HG02840 (cell line): ENCODE measurements around the gene HAUS7.

Experiments
- ATAC-seq: cut with Tn5 transposase; IDR thresholded peaks from one replicate; pipeline ENCODE4 v1.9.1; 2021; ENCODE audit warnings: mild to moderate bottlenecking, moderate library complexity, moderate number of reproducible peaks; ENCODE audit not compliant: unreplicated experiment, low FRiP score

HAUS7 gene

GRCh38 chrX:153443476-153444332, 26.7 kb downstream of the HAUS7 start:
- no peak for ATAC-seq

GRCh38 chrX:153442463-153442862, 27.9 kb downstream of the HAUS7 start:
- no peak for ATAC-seq

DNA sequence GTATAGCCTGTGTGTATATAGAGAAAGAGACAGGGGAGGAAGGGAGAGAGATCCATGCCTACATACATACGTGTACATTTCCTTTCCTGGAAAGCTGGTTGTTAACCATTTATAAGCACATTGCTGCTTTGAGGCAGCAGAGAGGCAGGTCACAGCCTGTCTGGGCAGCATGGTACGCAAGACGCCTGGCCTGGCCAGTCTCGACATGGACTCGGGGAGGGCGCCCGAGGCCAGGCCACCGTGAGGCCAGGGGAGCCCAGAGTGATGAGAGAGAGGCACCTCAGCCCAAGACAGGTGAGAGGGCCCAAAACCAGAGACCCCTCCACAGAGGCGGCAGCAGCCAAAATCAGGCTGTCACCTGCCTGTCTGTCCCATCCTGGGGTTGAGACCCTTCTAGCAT, 28.4 kb downstream of the HAUS7 start:
- no peak for ATAC-seq

DNA sequence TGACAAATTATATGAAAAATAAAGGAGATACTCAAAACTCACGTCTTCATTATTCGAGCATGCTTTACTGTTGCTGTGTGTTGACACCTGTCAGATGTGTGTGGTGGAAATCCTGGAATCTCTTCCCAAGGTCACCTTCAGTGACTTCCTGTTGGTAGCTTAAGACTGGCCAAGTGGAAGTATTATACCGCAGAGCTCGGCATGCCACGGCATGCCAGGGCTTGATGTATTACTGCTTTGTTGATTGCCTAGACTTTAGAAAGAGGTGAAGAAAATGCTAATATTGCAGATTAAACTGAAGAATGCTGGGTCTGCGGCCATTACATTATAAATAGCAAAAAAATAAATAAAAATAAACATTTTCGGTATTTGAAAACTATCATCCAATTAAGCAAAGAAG, 29.1 kb downstream of the HAUS7 start:
- ATAC-seq = no peak

DNA sequence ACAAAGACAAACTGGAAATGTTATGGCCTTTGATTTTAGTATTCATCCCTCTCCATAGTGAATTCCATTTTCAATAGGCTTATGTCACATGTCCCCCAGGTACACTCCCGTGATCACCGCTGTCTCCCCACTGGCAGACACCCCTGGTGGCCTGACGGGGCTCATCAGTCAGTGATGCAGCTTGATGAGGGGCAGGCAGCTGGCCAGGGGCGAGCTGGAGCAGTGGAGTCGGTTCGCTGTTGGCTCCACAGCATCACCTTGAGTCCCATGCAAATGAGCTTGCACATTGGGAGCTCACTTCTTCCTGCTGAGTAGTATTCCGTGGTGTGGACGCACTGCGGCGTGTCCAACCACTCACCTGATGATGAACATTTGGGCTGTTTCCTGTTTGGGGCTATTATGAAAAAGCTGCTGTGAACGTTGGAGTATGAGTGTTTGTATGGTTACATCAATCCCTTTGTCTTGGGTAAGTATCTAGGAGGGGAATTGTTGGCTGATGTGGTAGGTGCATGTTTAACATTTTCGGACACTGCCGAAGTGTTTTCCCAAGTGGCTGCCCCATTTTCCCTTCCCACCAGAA, 29.7 kb downstream of the HAUS7 start:
- ATAC-seq = no peak

DNA sequence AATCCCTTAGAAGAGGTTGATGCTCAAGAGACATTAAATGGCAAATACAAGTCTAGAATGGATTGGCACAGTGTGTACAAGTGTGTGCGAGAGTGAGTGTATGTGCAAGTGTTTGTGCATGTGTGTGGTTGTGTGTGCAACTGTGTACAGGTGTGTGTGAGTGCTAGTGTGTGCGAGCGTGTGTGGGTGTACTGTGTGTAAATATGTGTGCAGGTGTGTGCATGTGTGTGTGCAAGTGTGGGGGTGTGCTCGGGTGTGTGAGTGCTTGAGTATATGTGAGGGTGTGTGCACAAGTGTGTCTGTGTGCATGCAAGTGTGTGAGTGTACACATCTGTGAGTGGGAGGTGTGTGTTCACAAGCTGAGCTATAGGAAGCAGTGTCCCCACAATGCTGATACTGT, 30.4 kb downstream of the HAUS7 start:
- no peak for ATAC-seq

DNA sequence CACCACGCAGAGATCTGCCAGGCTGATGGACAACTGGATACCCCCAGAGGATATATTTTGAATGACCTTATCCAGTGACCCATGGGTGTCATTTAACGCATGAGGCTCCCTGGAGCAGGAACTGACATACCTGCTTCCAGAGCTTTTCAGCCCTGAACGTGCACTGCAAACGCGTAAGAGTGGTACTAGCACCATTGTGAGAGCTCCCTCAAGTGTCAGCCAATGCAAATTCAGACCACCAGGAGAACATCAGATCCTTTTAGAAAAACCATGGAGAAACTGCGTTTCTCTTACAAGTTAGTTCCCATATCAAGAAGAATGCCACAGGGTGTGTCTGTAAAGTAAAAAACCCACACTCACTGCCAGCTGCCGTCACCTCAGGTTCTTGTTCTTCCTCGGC, 31.8 kb downstream of the HAUS7 start:
- no peak for ATAC-seq

- ATAC-seq = no peak
Observed at GRCh38 chrX:153435845-153436244, 34.5 kb downstream of the HAUS7 start.

- ATAC-seq = no peak
Observed at GRCh38 chrX:153434801-153435200, 35.6 kb downstream of the HAUS7 start.

- ATAC-seq = no peak
Observed at GRCh38 chrX:153433781-153434285, 36.5 kb downstream of the HAUS7 start.

DNA sequence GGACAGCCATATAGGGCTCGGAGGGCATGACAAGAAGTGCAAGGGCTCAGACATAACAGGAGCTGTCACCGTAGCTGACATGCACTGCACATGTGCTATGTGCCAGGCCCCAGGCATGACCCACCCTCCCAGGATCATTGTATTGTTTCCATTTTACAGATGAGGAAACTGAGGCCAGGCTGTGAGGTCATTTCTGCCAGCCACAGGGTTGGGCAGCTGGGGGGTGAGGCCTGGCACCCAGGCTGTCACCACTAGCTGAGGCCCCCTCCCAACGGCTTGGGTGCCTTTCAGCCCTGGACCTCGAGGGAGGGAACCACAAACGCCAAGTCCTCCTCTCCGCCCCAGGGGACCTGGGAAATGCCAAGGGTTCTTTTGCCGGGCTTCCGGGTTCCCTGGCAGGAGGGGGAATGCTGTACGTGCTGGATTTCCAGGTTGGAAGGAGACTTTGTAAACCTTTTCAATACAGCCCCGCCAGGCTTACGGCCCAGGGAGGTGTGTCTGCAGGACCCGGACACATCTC, 37.2 kb downstream of the HAUS7 start:
- no peak for ATAC-seq

GRCh38 chrX:153430796-153431195, 39.6 kb downstream of the HAUS7 start:
- ATAC-seq = no peak

DNA sequence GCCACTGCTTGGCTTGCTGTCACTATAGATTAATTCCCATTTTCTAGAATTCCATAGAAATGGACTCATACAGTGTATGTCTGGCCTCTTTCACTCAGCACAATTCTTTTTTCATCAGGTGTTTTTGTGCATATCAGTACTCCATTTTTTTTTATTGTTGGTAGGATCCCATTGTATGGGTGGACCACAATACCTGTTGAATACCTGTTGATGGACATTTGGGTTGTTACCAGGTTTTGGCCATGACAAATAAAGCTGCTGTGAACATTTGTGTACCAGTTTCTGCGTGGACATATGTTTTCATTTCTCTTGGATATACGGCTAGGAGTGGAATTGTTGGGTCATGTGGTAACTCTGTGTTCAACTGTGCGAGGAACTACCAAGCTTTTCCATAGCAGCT, 44.2 kb downstream of the HAUS7 start:
- no peak for ATAC-seq

DNA sequence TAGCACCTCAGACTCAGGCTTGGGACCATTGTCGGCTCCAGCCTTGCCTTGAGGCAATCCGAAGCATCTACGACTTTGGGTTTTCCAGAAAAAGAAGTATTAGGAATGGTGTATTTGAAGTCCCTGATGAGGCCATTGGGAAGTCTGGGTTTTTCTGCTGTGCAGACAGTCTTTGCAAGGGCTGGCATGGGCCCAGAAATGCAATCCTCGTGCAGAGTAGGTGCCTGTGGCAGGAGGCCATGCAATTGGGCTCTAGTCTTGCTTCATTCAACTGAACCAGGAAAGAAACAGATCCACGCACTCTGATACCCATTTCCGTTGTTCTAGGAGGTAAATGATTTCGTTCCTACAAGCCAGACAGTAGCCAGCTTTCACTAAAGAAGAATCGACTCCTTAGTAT, 46.7 kb downstream of the HAUS7 start:
- ATAC-seq = no peak

GRCh38 chrX:153421856-153422255, 48.5 kb downstream of the HAUS7 start:
- ATAC-seq = no peak

- ATAC-seq = no peak
Observed at GRCh38 chrX:153420851-153421599, 49.4 kb downstream of the HAUS7 start.

- no peak for ATAC-seq
Observed at GRCh38 chrX:153417637-153418036, 52.7 kb downstream of the HAUS7 start.

- ATAC-seq = no peak
Observed at GRCh38 chrX:153416781-153417450, 53.5 kb downstream of the HAUS7 start.

DNA sequence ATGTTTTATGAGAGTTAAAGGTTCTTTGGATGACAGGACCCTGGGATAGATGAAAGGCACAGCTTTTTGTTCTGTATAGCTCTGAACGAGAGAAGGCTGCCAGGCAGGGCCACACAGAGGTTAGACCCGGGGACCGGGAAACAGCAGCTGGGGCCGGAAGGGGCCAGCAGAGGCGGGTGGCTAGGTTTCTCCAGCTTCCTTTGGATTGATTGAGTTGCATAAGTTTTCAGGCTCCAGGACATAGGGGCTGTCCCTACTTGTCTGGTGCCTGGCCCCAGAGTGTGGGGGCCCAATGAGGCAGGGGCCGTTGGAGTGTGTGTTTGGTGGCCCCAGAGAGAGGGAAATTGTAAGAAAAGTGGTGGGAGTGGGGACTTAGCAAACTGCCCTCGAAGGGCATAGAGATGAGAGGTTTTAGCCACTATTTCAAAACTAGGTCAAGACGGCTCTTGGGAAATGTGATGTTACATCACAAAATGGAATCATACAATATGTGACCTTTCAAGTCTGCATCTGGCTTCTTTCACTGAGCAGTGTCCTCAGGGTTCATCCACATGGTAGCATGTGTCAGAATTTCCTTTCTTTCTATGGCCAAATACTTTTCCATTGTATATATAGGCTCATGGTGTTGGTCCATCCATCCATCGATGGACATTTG, 55.4 kb downstream of the HAUS7 start:
- ATAC-seq = no peak

DNA sequence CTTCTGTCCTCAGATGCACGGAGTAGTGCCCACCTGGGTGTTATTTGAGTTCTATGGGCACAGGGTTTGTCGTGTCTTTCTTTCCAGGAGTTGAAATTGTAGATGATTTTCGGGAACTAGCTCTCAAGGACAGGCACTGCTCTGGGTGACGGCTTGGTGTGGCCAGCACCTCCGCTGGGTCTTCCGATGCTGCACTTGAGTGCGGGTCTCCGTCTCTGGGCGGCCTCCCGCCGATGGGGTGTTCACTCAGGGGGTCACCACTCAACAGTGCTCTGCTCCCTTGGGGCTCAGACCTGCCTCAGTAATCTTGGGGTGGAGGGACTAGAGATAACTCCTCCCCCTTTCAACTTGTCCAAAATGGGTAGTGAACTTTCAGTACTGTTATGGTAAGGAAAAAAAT, 56.6 kb downstream of the HAUS7 start:
- no peak for ATAC-seq
